Measurements from ENCODE around the gene RGL1.
A peak's percentile ranks its signal among the peaks of the same experiment; 100 is the strongest.

The RGL1 gene

DNA sequence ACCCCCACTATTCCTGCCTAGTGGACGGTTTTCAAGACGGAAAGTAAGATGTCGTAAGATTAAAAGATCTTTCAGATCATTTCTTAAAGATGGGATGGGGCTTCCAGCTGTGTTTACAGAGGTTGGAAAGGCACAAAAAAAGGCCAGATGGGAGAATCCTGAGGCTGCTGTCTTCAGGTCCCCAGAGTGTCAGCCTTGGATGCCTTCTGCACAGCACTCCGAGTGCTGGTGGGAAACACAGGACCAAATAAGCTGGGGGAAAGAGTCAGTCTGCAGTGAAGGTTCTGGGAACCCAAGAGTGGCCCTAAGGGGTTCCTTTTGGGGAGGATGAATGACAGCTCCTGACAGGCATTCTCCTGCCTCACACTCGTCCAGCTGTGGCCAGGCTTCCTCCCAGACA is 136.1 kb downstream of the RGL1 start:
- TF ChIP-seq, protein P1, sequence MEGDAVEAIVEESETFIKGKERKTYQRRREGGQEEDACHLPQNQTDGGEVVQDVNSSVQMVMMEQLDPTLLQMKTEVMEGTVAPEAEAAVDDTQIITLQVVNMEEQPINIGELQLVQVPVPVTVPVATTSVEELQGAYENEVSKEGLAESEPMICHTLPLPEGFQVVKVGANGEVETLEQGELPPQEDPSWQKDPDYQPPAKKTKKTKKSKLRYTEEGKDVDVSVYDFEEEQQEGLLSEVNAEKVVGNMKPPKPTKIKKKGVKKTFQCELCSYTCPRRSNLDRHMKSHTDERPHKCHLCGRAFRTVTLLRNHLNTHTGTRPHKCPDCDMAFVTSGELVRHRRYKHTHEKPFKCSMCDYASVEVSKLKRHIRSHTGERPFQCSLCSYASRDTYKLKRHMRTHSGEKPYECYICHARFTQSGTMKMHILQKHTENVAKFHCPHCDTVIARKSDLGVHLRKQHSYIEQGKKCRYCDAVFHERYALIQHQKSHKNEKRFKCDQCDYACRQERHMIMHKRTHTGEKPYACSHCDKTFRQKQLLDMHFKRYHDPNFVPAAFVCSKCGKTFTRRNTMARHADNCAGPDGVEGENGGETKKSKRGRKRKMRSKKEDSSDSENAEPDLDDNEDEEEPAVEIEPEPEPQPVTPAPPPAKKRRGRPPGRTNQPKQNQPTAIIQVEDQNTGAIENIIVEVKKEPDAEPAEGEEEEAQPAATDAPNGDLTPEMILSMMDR (IDR thresholded peaks at IDR 0.05; ENCODE audit: insufficient read depth, low read depth, low read length, missing control alignments) = no peak
- H3K4me3 ChIP-seq (ENCODE audit: low read depth, low read length) = no peak overlapping the region
- no peak for DNase-seq (ENCODE audit: low read depth)

DNA sequence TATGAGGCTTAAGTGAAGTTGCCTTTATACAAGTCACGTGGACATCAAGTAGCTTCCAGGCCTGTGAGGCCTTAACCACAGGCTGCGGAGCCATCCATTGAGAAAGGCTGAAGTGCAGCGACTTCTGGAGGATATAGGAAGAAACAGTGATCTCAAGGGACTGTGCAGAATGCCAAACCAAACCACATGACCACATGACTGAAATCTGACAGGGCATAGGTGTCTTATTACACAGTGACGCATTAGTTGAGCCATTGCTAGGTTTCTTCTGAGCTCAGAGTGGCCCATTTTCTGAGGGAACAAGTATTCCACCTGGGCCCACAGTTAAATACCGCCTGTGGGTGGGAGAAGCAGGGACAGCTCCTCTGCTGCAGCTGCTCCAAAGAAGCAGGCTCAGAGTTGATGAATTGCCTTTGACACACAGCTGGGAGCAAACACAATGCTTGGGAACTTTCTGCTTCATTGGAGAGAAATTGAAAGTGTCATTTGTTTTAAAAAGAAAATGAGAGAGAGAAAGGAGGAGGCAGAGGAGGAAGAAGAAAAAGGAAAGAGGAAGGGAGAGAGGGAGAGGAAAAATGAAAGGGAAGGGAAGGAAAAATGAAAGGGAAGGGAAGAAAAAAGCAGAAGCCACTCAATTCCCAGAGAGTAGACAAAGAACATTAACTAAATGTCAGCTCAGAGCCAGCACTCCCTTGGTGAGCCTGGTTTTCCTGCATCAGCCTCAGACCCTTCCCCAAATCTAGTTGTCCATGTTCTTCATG is 138.2 kb downstream of the RGL1 start:
- TF ChIP-seq, protein P1 (IDR thresholded peaks at IDR 0.05; ENCODE audit: insufficient read depth, low read depth, low read length, missing control alignments) = no peak
- H3K4me3 ChIP-seq (ENCODE audit: low read depth, low read length) = no peak overlapping the region
- peak; percentile 54 for DNase-seq (ENCODE audit: low read depth)

DNA sequence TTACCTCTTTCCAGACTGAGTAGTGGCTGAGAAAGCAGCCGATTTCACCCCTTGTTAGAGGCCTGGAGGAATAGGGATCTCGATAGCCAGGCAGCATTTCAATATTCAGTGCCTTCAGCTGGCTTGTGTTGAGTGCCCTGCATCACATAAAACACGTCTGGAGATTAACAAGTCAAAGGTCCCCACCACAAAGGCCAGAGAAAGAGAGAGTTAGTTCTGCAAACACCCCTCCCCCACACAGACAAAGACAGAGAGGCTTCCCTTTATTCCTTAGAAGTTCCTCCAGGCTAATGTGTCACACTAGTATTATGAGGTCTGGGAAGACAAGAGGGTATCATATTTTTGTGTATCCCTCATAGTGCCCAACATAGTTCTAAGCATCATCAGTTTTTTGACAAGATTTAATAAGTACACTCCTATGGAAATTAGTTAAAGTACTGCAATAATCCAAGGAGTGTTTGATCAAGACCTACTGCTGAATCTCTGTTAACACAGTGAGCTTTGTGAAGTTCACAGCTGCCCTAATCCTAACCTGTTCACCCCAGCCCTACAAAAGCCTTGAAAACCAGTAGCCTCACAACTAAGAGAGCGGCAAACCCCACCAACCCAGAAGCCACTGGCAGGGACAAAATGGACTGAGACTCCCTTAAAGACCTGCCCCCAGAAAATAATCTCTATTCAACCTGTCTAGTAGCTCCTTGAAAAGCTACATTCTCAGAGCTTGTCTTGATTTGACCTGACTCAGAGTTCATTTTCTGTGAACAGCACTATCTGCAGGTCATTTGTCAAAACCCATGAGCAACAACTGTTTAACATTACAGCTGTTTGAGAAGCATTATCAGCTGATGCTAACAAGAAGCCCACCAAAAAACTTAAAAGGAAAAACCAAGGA is 140.8 kb downstream of the RGL1 start:
- DNase-seq (ENCODE audit: low read depth) = no peak
- H3K4me3 ChIP-seq (ENCODE audit: low read depth, low read length) = no peak overlapping the region

DNA sequence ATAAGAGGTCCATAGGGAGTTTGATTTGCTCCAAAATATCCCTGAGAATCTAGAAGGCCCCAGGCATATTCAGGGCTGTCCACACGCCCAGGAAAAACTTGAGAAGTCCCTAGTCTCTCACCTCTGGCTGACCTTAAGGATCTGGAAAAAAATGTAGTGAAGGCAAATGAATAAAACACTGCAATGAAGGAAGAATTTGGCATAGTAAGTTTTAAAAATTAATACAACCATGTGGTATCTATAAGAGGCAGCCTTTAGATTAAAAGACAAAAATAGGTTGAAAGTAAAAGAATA is 141.3 kb downstream of the RGL1 start:
- H3K4me3 ChIP-seq (ENCODE audit: low read depth, low read length) = no peak overlapping the region
- TF ChIP-seq, protein P1 (IDR thresholded peaks at IDR 0.05; ENCODE audit: insufficient read depth, low read depth, low read length, missing control alignments) = no peak
- DNase-seq (ENCODE audit: low read depth) = no peak

More for the DNA sequence above, 140.8 kb downstream of the RGL1 start:
- TF ChIP-seq, protein P1 (IDR thresholded peaks at IDR 0.05; ENCODE audit: insufficient read depth, low read depth, low read length, missing control alignments) = no peak

DNA sequence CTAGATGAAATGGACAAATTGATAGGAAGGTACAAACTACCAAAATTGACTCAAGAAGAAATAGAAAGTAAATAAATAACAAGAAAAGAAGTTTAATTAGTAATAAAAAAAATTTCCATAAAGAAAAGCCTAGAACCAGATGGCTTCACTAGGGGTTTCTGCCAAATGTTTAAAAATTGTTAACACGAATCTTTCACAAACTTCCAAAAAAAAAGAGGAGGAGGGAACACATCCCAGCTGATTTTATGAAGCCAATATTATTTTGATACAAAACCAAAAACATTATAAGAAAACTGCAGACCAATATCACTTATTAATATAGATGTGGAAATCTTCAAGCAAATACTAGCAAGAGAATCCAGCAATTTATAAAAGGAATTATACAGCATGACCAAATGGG is 143.1 kb downstream of the RGL1 start:
- TF ChIP-seq, protein P1 (IDR thresholded peaks at IDR 0.05; ENCODE audit: insufficient read depth, low read depth, low read length, missing control alignments) = no peak
- H3K4me3 ChIP-seq (ENCODE audit: low read depth, low read length) = no peak overlapping the region
- DNase-seq (ENCODE audit: low read depth) = no peak

DNA sequence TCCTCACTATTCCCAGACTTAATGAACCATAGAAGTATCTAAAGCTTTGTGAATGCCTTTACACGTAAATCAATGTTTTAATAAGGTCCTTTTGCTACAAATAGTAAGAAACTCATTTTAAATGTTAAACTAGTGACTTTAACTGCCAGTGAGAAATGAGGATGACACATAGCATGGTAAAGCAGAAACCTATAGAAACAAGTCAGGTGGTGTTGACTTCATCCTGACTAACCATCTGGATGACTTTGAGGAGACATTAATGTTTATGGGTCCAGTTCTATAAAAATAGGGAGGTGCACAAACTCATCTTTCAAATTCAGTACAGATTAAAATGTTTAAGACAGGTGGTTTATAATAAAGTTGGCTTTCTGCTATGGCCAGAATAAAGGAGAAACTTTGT is 147.2 kb downstream of the RGL1 start:
- TF ChIP-seq, protein P1 (IDR thresholded peaks at IDR 0.05; ENCODE audit: insufficient read depth, low read depth, low read length, missing control alignments) = no peak
- no peak for DNase-seq (ENCODE audit: low read depth)
- no peak overlapping the region for H3K4me3 ChIP-seq (ENCODE audit: low read depth, low read length)
